HepG2 (cell line): ENCODE results near the gene PSMB8. TPM values are rescaled to one million over a fixed set of nuclear protein-coding genes. Genes with fewer than 3 reads are reported as not detected.

Experiments
- CEBPB ChIP-seq: IDR thresholded peaks from 2 replicates; pipeline ENCODE4 v1.6.1; 2011; ENCODE audit warnings: low read depth, low read length, improper control_type of control experiment, borderline replicate concordance
- FOXM1 ChIP-seq: sonication (generic); formaldehyde crosslinking; IDR thresholded peaks from 2 replicates; pipeline ENCODE4 v1.5.0; 2020; ENCODE audit warnings: missing genetic modification reagents
- FOXP1 ChIP-seq, 2 experiments: fragments of 450-650 bp in 1 of 2; IDR thresholded peaks; 2 replicates each; pipeline ENCODE4 v1.6.1; 2017 to 2018; ENCODE audit warnings: antibody characterized with exemption in 1 of 2
- HES4 ChIP-seq: sonication (generic); formaldehyde crosslinking; IDR thresholded peaks from 2 replicates; pipeline ENCODE4 v1.9.0; 2021; ENCODE audit warnings: mild to moderate bottlenecking, missing genetic modification reagents, borderline replicate concordance
- PCBP1 ChIP-seq: fragments of 200-400 bp; formaldehyde crosslinking; IDR thresholded peaks from 2 replicates; pipeline ENCODE4 v1.6.1; 2017; ENCODE audit warnings: mild to moderate bottlenecking, low read depth, low read length, borderline replicate concordance
- TARDBP ChIP-seq: sonication (generic); formaldehyde crosslinking; IDR thresholded peaks from 2 replicates; pipeline ENCODE4 v1.8.0; 2022; ENCODE audit warnings: mild to moderate bottlenecking, missing genetic modification reagents
- ZBTB21 ChIP-seq: sonication (generic); formaldehyde crosslinking; IDR thresholded peaks from 2 replicates; pipeline ENCODE4 v1.4.0; 2020; ENCODE audit warnings: missing genetic modification reagents
- ZMYM4 ChIP-seq: sonication (generic); formaldehyde crosslinking; IDR thresholded peaks from 2 replicates; pipeline ENCODE4 v1.8.1; 2023; ENCODE audit warnings: mild to moderate bottlenecking, missing genetic modification reagents
- ZNF605 ChIP-seq: sonication (generic); formaldehyde crosslinking; IDR thresholded peaks from 2 replicates; pipeline ENCODE4 v1.8.0; 2022; ENCODE audit warnings: mild to moderate bottlenecking, missing genetic modification reagents
- ZNF646 ChIP-seq: sonication (generic); formaldehyde crosslinking; IDR thresholded peaks from 2 replicates; pipeline ENCODE4 v1.9.0; 2021; ENCODE audit warnings: mild to moderate bottlenecking, missing genetic modification reagents
- ZNF691 ChIP-seq: sonication (generic); formaldehyde crosslinking; IDR thresholded peaks from 2 replicates; pipeline ENCODE4 v1.4.0; 2020; ENCODE audit warnings: missing genetic modification reagents, low read depth, mild to moderate bottlenecking, borderline replicate concordance
- ZNF746 ChIP-seq: sonication (generic); formaldehyde crosslinking; IDR thresholded peaks from 2 replicates; pipeline ENCODE4 v1.8.0; 2022; ENCODE audit warnings: mild to moderate bottlenecking, missing genetic modification reagents
- ZNF792 ChIP-seq: IDR thresholded peaks from 2 replicates; pipeline ENCODE4 v1.6.1; 2016
- polyA plus RNA-seq, 8 experiments: library from polyadenylated mRNA; depleted of rRNA in 3 of 8; stranded (reverse) in 7 of 8; unstranded in 1 of 8; fragments of >200 nt; fragmentation: Illumina TruSeq in 4 of 8; extraction: Trizol in 4 of 8; gene quantifications; 2 replicates each; pipeline versions ENCODE4 v1.2.1 to v1.2.3, GENCODE V29; 2011 to 2016; ENCODE audit warnings: low read depth in 4 of 8, missing spikeins in 1 of 8, mixed read lengths in 1 of 8; ENCODE audit not compliant: insufficient read depth in 1 of 8
- total RNA-seq, 5 experiments: library from RNA; depleted of rRNA; stranded (reverse); fragments of >200 nt; fragmentation: Illumina TruSeq; extraction: Trizol; gene quantifications; 2 replicates each; pipeline ENCODE4 v1.2.3, GENCODE V29; 2016; ENCODE audit warnings: low read depth in 1 of 5
- TF ChIP-seq, protein P1 (sequence below): sonication (generic); formaldehyde crosslinking; IDR thresholded peaks from 2 replicates; pipeline ENCODE4 v1.4.0; 2020; ENCODE audit warnings: missing genetic modification reagents
- TF ChIP-seq, protein P2 (sequence below): sonication (generic); formaldehyde crosslinking; IDR thresholded peaks from 2 replicates; pipeline ENCODE4 v1.5.1; 2020; ENCODE audit warnings: mild to moderate bottlenecking, missing genetic modification reagents, borderline replicate concordance

The PSMB8 gene
- total and polyA plus RNA-seq, 2 of the 13 experiments (the other 11 are each of a cell fraction or from before 2014, with no cell fraction given), result 30.7 to 64.7 TPM

GRCh38 chr6:32825966-32826365, 17.9 kb downstream of the PSMB8 start (continued):
- TF ChIP-seq ZNF646 (CRISPR knock-in tag), result no peak
- TF ChIP-seq ZNF792 (CRISPR knock-in tag), result no peak
- TF ChIP-seq, protein P1, sequence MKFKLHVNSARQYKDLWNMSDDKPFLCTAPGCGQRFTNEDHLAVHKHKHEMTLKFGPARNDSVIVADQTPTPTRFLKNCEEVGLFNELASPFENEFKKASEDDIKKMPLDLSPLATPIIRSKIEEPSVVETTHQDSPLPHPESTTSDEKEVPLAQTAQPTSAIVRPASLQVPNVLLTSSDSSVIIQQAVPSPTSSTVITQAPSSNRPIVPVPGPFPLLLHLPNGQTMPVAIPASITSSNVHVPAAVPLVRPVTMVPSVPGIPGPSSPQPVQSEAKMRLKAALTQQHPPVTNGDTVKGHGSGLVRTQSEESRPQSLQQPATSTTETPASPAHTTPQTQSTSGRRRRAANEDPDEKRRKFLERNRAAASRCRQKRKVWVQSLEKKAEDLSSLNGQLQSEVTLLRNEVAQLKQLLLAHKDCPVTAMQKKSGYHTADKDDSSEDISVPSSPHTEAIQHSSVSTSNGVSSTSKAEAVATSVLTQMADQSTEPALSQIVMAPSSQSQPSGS, result no peak
- no peak for TF ChIP-seq ZNF691
- no peak for TF ChIP-seq HES4
- TF ChIP-seq CEBPB, result peak; percentile 44; the same call in 1 of the 2 replicates
- no peak for TF ChIP-seq TARDBP (CRISPR knock-in tag)
- TF ChIP-seq ZMYM4 (CRISPR knock-in tag), result no peak
- TF ChIP-seq PCBP1, result no peak
- TF ChIP-seq FOXM1 (CRISPR knock-in tag), result no peak
- TF ChIP-seq, protein P2, sequence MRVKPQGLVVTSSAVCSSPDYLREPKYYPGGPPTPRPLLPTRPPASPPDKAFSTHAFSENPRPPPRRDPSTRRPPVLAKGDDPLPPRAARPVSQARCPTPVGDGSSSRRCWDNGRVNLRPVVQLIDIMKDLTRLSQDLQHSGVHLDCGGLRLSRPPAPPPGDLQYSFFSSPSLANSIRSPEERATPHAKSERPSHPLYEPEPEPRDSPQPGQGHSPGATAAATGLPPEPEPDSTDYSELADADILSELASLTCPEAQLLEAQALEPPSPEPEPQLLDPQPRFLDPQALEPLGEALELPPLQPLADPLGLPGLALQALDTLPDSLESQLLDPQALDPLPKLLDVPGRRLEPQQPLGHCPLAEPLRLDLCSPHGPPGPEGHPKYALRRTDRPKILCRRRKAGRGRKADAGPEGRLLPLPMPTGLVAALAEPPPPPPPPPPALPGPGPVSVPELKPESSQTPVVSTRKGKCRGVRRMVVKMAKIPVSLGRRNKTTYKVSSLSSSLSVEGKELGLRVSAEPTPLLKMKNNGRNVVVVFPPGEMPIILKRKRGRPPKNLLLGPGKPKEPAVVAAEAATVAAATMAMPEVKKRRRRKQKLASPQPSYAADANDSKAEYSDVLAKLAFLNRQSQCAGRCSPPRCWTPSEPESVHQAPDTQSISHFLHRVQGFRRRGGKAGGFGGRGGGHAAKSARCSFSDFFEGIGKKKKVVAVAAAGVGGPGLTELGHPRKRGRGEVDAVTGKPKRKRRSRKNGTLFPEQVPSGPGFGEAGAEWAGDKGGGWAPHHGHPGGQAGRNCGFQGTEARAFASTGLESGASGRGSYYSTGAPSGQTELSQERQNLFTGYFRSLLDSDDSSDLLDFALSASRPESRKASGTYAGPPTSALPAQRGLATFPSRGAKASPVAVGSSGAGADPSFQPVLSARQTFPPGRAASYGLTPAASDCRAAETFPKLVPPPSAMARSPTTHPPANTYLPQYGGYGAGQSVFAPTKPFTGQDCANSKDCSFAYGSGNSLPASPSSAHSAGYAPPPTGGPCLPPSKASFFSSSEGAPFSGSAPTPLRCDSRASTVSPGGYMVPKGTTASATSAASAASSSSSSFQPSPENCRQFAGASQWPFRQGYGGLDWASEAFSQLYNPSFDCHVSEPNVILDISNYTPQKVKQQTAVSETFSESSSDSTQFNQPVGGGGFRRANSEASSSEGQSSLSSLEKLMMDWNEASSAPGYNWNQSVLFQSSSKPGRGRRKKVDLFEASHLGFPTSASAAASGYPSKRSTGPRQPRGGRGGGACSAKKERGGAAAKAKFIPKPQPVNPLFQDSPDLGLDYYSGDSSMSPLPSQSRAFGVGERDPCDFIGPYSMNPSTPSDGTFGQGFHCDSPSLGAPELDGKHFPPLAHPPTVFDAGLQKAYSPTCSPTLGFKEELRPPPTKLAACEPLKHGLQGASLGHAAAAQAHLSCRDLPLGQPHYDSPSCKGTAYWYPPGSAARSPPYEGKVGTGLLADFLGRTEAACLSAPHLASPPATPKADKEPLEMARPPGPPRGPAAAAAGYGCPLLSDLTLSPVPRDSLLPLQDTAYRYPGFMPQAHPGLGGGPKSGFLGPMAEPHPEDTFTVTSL (CRISPR knock-in tag), result no peak
- no peak for TF ChIP-seq ZBTB21
- no peak for TF ChIP-seq ZNF605
- no peak for TF ChIP-seq FOXP1 (IDR thresholded peaks at IDR 0.05)
- TF ChIP-seq FOXP1 (CRISPR knock-in tag; IDR thresholded peaks at IDR 0.05), result no peak
- no peak for TF ChIP-seq ZNF746
